Activated CD8-positive, alpha-beta T cell treated with anti-CD3 and anti-CD28 coated beads, Interleukin-2, amount 10 ng/mL, durations not matched to agents 7 days and 5 days (primary cell): ENCODE measurements around the gene KRT6A. TPM values are rescaled to one million over a fixed set of nuclear protein-coding genes. Genes with fewer than 3 reads are reported as not detected.
"Not testable (repeated sequence)": the region's sequence is repeated elsewhere in the genome, so short reads cannot be mapped to it uniquely, and the experiment has no call there.

ENCODE experiments used
- ATAC-seq: fragments of 150-1000 bp; cut with Tn5 transposase; one replicate; pipeline ENCODE4 v1.10.0; 2021; ENCODE audit warnings: moderate library complexity
- CTCF ChIA-PET: fragments of 350-600 bp; sonication (Branson Sonifier 250); formaldehyde crosslinking; loops from one replicate; lab custom pipeline; 2021; ENCODE audit warnings: antibody characterized with exemption; lab: Charles Lee
- POLR2A ChIA-PET: fragments of 350-600 bp; sonication (Branson Sonifier 250); formaldehyde crosslinking; loops from one replicate; lab custom pipeline; 2021; ENCODE audit warnings: antibody characterized with exemption; lab: Charles Lee
- DNase-seq: peaks from one replicate; pipeline ENCODE4 v3.0.0-alpha.2; 2020
- H3K27ac Mint-ChIP-seq: one replicate; pipeline ENCODE4 v1.8.0; 2021; ENCODE audit warnings: mild to moderate bottlenecking, mixed read lengths
- H3K27me3 Mint-ChIP-seq: one replicate; pipeline ENCODE4 v1.8.0; 2021; ENCODE audit warnings: low read depth, mixed read lengths
- H3K36me3 Mint-ChIP-seq: one replicate; pipeline ENCODE4 v1.8.0; 2021; ENCODE audit warnings: low read depth, mixed read lengths
- H3K4me1 Mint-ChIP-seq: one replicate; pipeline ENCODE4 v1.8.0; 2021; ENCODE audit warnings: low read depth, mixed read lengths
- H3K4me3 Mint-ChIP-seq: one replicate; pipeline ENCODE4 v1.8.0; 2021; ENCODE audit warnings: mild to moderate bottlenecking, mixed read lengths
- H3K9me3 Mint-ChIP-seq: one replicate; pipeline ENCODE4 v1.8.0; 2022; ENCODE audit warnings: mixed read lengths; ENCODE audit not compliant: insufficient read depth
- total RNA-seq, 2 experiments: library from RNA; stranded (reverse); gene quantifications; one replicate each; pipeline ENCODE4 v1.2.3, GENCODE V29; 2021

The KRT6A gene
- total RNA-seq, 2 experiments from 2014 or later = not detected

GRCh38 chr12:52515927-52516831 is 23.1 kb upstream of the KRT6A start:
- H3K27ac Mint-ChIP-seq = no peak overlapping the region
- no peak overlapping the region for H3K4me3 Mint-ChIP-seq
- H3K4me1 Mint-ChIP-seq = no peaks in the 10 kb centered on the region
- no peaks in the 10 kb centered on the region for H3K36me3 Mint-ChIP-seq
- DNase-seq (no peak), ATAC-seq (no peak)
- ChIA-PET CTCF (interaction anchor here (1.4 to 1.7 kb wide), 3 partner anchors 8 to 364 kb away, joined by 4 to 9 read pairs (median 4); no protein-coding TSS in a partner anchor), POLR2A (no interaction called here)
- peaks cover 16% of the 10 kb centered on the region for H3K27me3 Mint-ChIP-seq
- peaks cover 2% of the 10 kb centered on the region for H3K9me3 Mint-ChIP-seq

- Mint-ChIP-seq H3K27me3 (peaks cover 18% of the 10 kb centered on the region), H3K36me3 (no peaks in the 10 kb centered on the region), H3K4me3 (no peak overlapping the region), H3K9me3 (peaks cover 7% of the 10 kb centered on the region), H3K27ac (no peak overlapping the region), H3K4me1 (no peaks in the 10 kb centered on the region)
- no peak for ATAC-seq
- ChIA-PET POLR2A (no interaction called here), CTCF (interaction anchor here (1.4 to 1.7 kb wide), 2 partner anchors 143 to 365 kb away, joined by 4 to 9 read pairs; no protein-coding TSS in a partner anchor)
- DNase-seq = no peak
Measured at GRCh38 chr12:52515319-52515646, 22.2 kb upstream of the KRT6A start.

- Mint-ChIP-seq H3K27ac (no peak overlapping the region), H3K9me3 (peaks cover 7% of the 10 kb centered on the region), H3K4me1 (no peaks in the 10 kb centered on the region), H3K36me3 (no peaks in the 10 kb centered on the region), H3K27me3 (peaks cover 22% of the 10 kb centered on the region), H3K4me3 (no peak overlapping the region)
- no peak for DNase-seq
- CTCF ChIA-PET = interaction anchor here (1.2 to 1.4 kb wide), 2 partner anchors 142 to 356 kb away, joined by 3 to 4 read pairs; no protein-coding TSS in a partner anchor
- POLR2A ChIA-PET = no interaction called here
- ATAC-seq = no peak
Measured at GRCh38 chr12:52514471-52515318, 21.6 kb upstream of the KRT6A start.

- no peak for ATAC-seq
- POLR2A ChIA-PET = no interaction called here
- peaks cover 7% of the 10 kb centered on the region for H3K9me3 Mint-ChIP-seq
- H3K36me3 Mint-ChIP-seq = no peaks in the 10 kb centered on the region
- no peaks in the 10 kb centered on the region for H3K4me1 Mint-ChIP-seq
- peaks cover 24% of the 10 kb centered on the region for H3K27me3 Mint-ChIP-seq
- no peak for DNase-seq
- no peak overlapping the region for H3K27ac Mint-ChIP-seq
- no peak overlapping the region for H3K4me3 Mint-ChIP-seq
- CTCF ChIA-PET = interaction anchor here (0.7 to 1.2 kb wide), 2 partner anchors 11 to 357 kb away, joined by 3 read pairs; no protein-coding TSS in a partner anchor
Measured at GRCh38 chr12:52513736-52514135, 20.7 kb upstream of the KRT6A start.

GRCh38 chr12:52508211-52508610 is 15.2 kb upstream of the KRT6A start:
- DNase-seq (no peak), ATAC-seq (no peak)
- no peak overlapping the region for H3K27ac Mint-ChIP-seq
- peaks cover 7% of the 10 kb centered on the region for H3K9me3 Mint-ChIP-seq
- ChIA-PET CTCF (interaction anchor here (0.9 to 2.2 kb wide), 5 partner anchors 9 to 372 kb away, joined by 3 to 9 read pairs (median 3); no protein-coding TSS in a partner anchor), POLR2A (no interaction called here)
- peaks cover 46% of the 10 kb centered on the region for H3K27me3 Mint-ChIP-seq
- no peak overlapping the region for H3K4me3 Mint-ChIP-seq
- no peaks in the 10 kb centered on the region for H3K4me1 Mint-ChIP-seq
- no peaks in the 10 kb centered on the region for H3K36me3 Mint-ChIP-seq

GRCh38 chr12:52506858-52507715 is 14.0 kb upstream of the KRT6A start:
- Mint-ChIP-seq H3K36me3 (no peaks in the 10 kb centered on the region), H3K27me3 (peaks cover 55% of the 10 kb centered on the region), H3K27ac (no peak overlapping the region), H3K9me3 (peaks cover 7% of the 10 kb centered on the region), H3K4me1 (no peaks in the 10 kb centered on the region), H3K4me3 (no peak overlapping the region)
- DNase-seq (no peak), ATAC-seq (peak; percentile 53)
- ChIA-PET POLR2A (no interaction called here), CTCF (interaction anchor here (0.7 to 2.2 kb wide), 9 partner anchors 10 to 374 kb away, joined by 3 to 9 read pairs (median 3); no protein-coding TSS in a partner anchor)

GRCh38 chr12:52502877-52503276 is 9.8 kb upstream of the KRT6A start:
- ATAC-seq = no peak
- Mint-ChIP-seq H3K36me3 (no peaks in the 10 kb centered on the region), H3K27me3 (peaks cover 56% of the 10 kb centered on the region), H3K4me1 (no peaks in the 10 kb centered on the region), H3K27ac (no peak overlapping the region), H3K9me3 (no peaks in the 10 kb centered on the region), H3K4me3 (no peak overlapping the region)
- DNase-seq = no peak
- ChIA-PET CTCF (interaction anchor here (1.0 kb wide), 1 partner anchor 131 kb away, joined by 4 read pairs; no protein-coding TSS in a partner anchor), POLR2A (no interaction called here)

GRCh38 chr12:52501490-52501889 is 8.4 kb upstream of the KRT6A start:
- CTCF ChIA-PET = no interaction called here
- no peaks in the 10 kb centered on the region for H3K36me3 Mint-ChIP-seq
- no peak for ATAC-seq

GRCh38 chr12:52500574-52500973 is 7.5 kb upstream of the KRT6A start:
- H3K36me3 Mint-ChIP-seq, DNase-seq, H3K4me3 Mint-ChIP-seq, POLR2A ChIA-PET, H3K27ac Mint-ChIP-seq, H3K9me3 Mint-ChIP-seq, ATAC-seq, H3K4me1 Mint-ChIP-seq: not testable (repeated sequence)
- CTCF ChIA-PET = interaction anchor here (1.6 kb wide), 1 partner anchor 385 kb away, joined by 5 read pairs; no protein-coding TSS in a partner anchor
- peaks cover 45% of the 10 kb centered on the region for H3K27me3 Mint-ChIP-seq

More at GRCh38 chr12:52501490-52501889, 8.4 kb upstream of the KRT6A start:
- Mint-ChIP-seq H3K9me3 (no peaks in the 10 kb centered on the region), H3K27me3 (peaks cover 47% of the 10 kb centered on the region), H3K27ac (no peak overlapping the region), H3K4me1 (no peaks in the 10 kb centered on the region), H3K4me3 (no peak overlapping the region)
- no peak for DNase-seq
- POLR2A ChIA-PET = no interaction called here

- Mint-ChIP-seq H3K27me3 (peaks cover 41% of the 10 kb centered on the region), H3K27ac (no peak overlapping the region), H3K4me3 (no peak overlapping the region), H3K36me3 (no peaks in the 10 kb centered on the region), H3K9me3 (no peaks in the 10 kb centered on the region), H3K4me1 (no peaks in the 10 kb centered on the region)
- ChIA-PET CTCF (interaction anchor here (1.6 kb wide), 1 partner anchor 385 kb away, joined by 5 read pairs; no protein-coding TSS in a partner anchor), POLR2A (no interaction called here)
- DNase-seq (no peak), ATAC-seq (no peak)
Measured at GRCh38 chr12:52499806-52500560, 6.9 kb upstream of the KRT6A start.
